Vagina (tissue), 2 donors: ENCODE results near the gene RFX2. TPM values are rescaled to one million over a fixed set of nuclear protein-coding genes. Genes with fewer than 3 reads are reported as not detected.
"Not testable (repeated sequence)": the region's sequence is repeated elsewhere in the genome, so short reads cannot be mapped to it uniquely, and the experiment has no call there.

Experiments
- DNase-seq, 2 donors: peaks; one replicate each; pipeline ENCODE4 v3.0.0-alpha.2; 2017; ENCODE audit errors: extremely low spot score in 2 of 2
- H3K27ac ChIP-seq: fragments of 200-600 bp; sonication (generic); one replicate; pipeline ENCODE4 v1.5.1; 2019
- H3K27me3 ChIP-seq: fragments of 200-600 bp; sonication (generic); one replicate; pipeline ENCODE4 v1.5.1; 2019
- H3K36me3 ChIP-seq, 2 donors: fragments of 200-600 bp; sonication (generic); one replicate each; pipeline ENCODE4 v1.5.1; 2017 to 2019
- H3K4me1 ChIP-seq: fragments of 200-600 bp; sonication (generic); one replicate; pipeline ENCODE4 v1.5.1; 2019
- H3K4me3 ChIP-seq, 2 donors: fragments of 200-600 bp; sonication (generic); 1 replicate in 1 of 2; 2 replicates in 1 of 2; pipeline ENCODE4 v1.5.1; 2016 to 2019
- H3K9me3 ChIP-seq: fragments of 200-600 bp; sonication (generic); one replicate; pipeline ENCODE4 v1.5.1; 2019
- CTCF ChIP-seq, 3 experiments: fragments of 450-650 bp in 2 of 3; fragments of 200-600 bp in 1 of 3; sonication (generic) in 1 of 3; IDR thresholded peaks; one replicate each; pipeline ENCODE4 v1.5.1; 2017 to 2019; ENCODE audit warnings: antibody characterized with exemption in 3 of 3, mild to moderate bottlenecking in 2 of 3, moderate library complexity in 2 of 3
- POLR2A ChIP-seq, 2 donors: fragments of 450-650 bp; IDR thresholded peaks; one replicate each; pipeline ENCODE4 v1.6.1; 2017; ENCODE audit warnings: antibody characterized with exemption in 2 of 2, mild to moderate bottlenecking in 2 of 2, moderate library complexity in 2 of 2
- POLR2AphosphoS5 ChIP-seq, 2 donors: sonication (generic); formaldehyde crosslinking; IDR thresholded peaks; one replicate each; pipeline ENCODE4 v1.9.0; 2017; ENCODE audit warnings: antibody characterized with exemption in 2 of 2, mild to moderate bottlenecking in 2 of 2, low read depth in 1 of 2; ENCODE audit not compliant: insufficient read depth in 1 of 2
- intact Hi-C: fragments of 100-400 bp; cut with DNase I; formaldehyde crosslinking; loops from one replicate; pipeline ENCODE4 v1.15.1; 2023
- total RNA-seq: library from RNA; depleted of rRNA; stranded (reverse); fragments of >200 nt; gene quantifications from one replicate; pipeline ENCODE4 v1.2.3, GENCODE V29; 2016

RFX2 gene
- total RNA-seq, 1 donor from 2014 or later, result 12.0 TPM

GRCh38 chr19:5987077-5987818 is 123.1 kb downstream of the RFX2 start:
- no peak for DNase-seq
- Histone ChIP-seq H3K27me3 (no peaks in the 10 kb centered on the region), H3K4me1 (peaks cover 8% of the 10 kb centered on the region), H3K9me3 (no peaks in the 10 kb centered on the region), H3K27ac (no peak overlapping the region), H3K4me3 (peak overlapping the region; percentile 29 to 36), H3K36me3 (no peaks in the 10 kb centered on the region)
- TF ChIP-seq CTCF (IDR thresholded peaks at IDR 0.05) (peak; percentile 75 to 88 (median 85)), POLR2AphosphoS5 (IDR thresholded peaks at IDR 0.05; ENCODE audit: insufficient read depth in 1 of 2, low read depth in 1 of 2) (peak in 1 of 2 donors; percentile 76), POLR2A (IDR thresholded peaks at IDR 0.05) (no peak)
- intact Hi-C loops, result loop anchor here (10.0 kb wide), 1 partner anchor 48 kb away; no protein-coding TSS in a partner anchor

- not testable (repeated sequence) for H3K27me3 ChIP-seq, H3K27ac ChIP-seq, H3K4me3 ChIP-seq, H3K9me3 ChIP-seq, DNase-seq, H3K4me1 ChIP-seq, H3K36me3 ChIP-seq
- intact Hi-C loops, result loop anchor here (10.0 kb wide), 1 partner anchor 49 kb away; no protein-coding TSS in a partner anchor
Observed at GRCh38 chr19:5985837-5986236, 124.5 kb downstream of the RFX2 start.

- no peak for TF ChIP-seq POLR2AphosphoS5 (IDR thresholded peaks at IDR 0.05; ENCODE audit: insufficient read depth in 1 of 2, low read depth in 1 of 2)
- TF ChIP-seq CTCF (IDR thresholded peaks at IDR 0.05), result no peak
- no peak for TF ChIP-seq POLR2A (IDR thresholded peaks at IDR 0.05)
- H3K4me1 ChIP-seq, result peaks cover 8% of the 10 kb centered on the region
- H3K36me3 ChIP-seq, result no peaks in the 10 kb centered on the region
- intact Hi-C loops, result loop anchor here (10.0 kb wide), 1 partner anchor 50 kb away; no protein-coding TSS in a partner anchor
- H3K4me3 ChIP-seq, result no peak overlapping the region
- H3K9me3 ChIP-seq, result no peaks in the 10 kb centered on the region
- DNase-seq, result no peak
- no peaks in the 10 kb centered on the region for H3K27me3 ChIP-seq
- no peak overlapping the region for H3K27ac ChIP-seq
Observed at GRCh38 chr19:5985098-5985783, 125.1 kb downstream of the RFX2 start.

GRCh38 chr19:5984600-5984999 is 125.7 kb downstream of the RFX2 start:
- H3K27ac ChIP-seq, result no peak overlapping the region
- H3K4me1 ChIP-seq, result peaks cover 8% of the 10 kb centered on the region
- no peaks in the 10 kb centered on the region for H3K9me3 ChIP-seq
- TF ChIP-seq POLR2A (IDR thresholded peaks at IDR 0.05) (no peak), POLR2AphosphoS5 (IDR thresholded peaks at IDR 0.05; ENCODE audit: insufficient read depth in 1 of 2, low read depth in 1 of 2) (no peak), CTCF (IDR thresholded peaks at IDR 0.05) (no peak)
- DNase-seq, result no peak
- H3K36me3 ChIP-seq, result no peaks in the 10 kb centered on the region
- H3K27me3 ChIP-seq, result no peaks in the 10 kb centered on the region
- no peak overlapping the region for H3K4me3 ChIP-seq
- intact Hi-C loops, result loop anchor here (10.0 kb wide), 1 partner anchor 50 kb away; no protein-coding TSS in a partner anchor

- no peaks in the 10 kb centered on the region for H3K9me3 ChIP-seq
- TF ChIP-seq POLR2A (IDR thresholded peaks at IDR 0.05) (no peak), POLR2AphosphoS5 (IDR thresholded peaks at IDR 0.05; ENCODE audit: insufficient read depth in 1 of 2, low read depth in 1 of 2) (no peak), CTCF (IDR thresholded peaks at IDR 0.05) (no peak)
- H3K4me1 ChIP-seq, result peaks cover 19% of the 10 kb centered on the region
- H3K4me3 ChIP-seq, result no peak overlapping the region
- no peak overlapping the region for H3K27ac ChIP-seq
- no peaks in the 10 kb centered on the region for H3K27me3 ChIP-seq
- intact Hi-C loops, result loop anchor here (10.0 kb wide), 1 partner anchor 51 kb away; no protein-coding TSS in a partner anchor
- no peak for DNase-seq
- H3K36me3 ChIP-seq, result no peaks in the 10 kb centered on the region
Observed at GRCh38 chr19:5983367-5983955, 126.8 kb downstream of the RFX2 start.
